ENCODE measurements around the gene PID1. TPM values are rescaled to one million over a fixed set of nuclear protein-coding genes. Genes with fewer than 3 reads are reported as not detected.
"Not testable (repeated sequence)": the region's sequence is repeated elsewhere in the genome, so short reads cannot be mapped to it uniquely, and the experiment has no call there.

PID1 gene
- total RNA-seq, 2 donors from 2014 or later: 39.2 to 51.2 TPM

DNA sequence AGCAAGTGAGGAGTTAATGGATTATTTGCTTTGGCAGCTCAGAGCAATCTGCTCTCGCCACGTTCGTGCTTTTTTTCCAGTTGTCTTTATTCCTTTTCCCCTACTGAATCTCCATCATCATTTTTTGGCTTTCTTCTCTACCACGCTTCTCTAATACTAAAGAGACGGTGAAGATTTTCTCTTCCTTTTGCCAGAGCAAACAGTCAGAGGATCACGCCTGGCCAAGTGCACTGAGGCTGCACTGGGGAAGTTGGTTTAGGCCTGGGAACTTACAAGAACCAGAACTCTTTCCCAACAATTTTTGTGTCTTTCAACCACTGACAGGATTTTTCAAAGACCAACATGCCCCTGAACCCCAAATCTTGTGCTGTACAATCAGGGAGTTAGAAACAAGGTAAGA, 172.3 kb downstream of the PID1 start:
- DNase-seq: no peak
- intact Hi-C loops (cut with DNase I, micrococcal nuclease): no loop called here
- ATAC-seq: no peak

DNA sequence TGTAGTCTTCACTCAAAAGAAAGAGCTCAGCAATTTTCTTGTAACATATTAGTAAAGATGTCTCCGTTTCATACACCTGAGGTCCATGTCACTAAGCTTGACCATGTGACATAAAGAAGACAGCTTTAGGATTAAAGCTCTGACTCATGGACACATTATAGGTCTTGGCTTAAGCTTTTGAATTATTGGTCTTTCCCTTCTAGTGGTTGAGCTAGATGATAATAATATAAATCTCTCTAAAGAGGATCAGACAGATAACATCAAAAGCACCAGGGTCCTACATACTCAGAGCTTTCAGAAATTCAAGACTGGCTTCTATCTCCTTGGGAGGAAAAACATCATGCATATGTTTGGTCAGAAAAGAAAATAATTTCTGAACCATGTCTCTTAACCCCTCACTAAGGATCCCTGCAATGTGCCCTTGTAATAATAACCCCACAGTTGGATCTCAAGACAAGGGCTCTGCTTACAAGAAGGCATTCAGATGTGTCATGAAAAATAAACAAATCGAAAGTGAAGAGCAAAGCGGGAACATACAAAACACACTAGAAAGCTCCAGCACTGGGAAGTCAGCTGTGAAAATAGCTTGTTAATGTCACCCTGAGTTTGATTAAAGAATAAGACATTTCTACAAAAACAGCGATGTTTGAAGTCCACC, 174.5 kb downstream of the PID1 start:
- ATAC-seq (no peak), DNase-seq (no peak)
- intact Hi-C loops (cut with DNase I, micrococcal nuclease): no loop called here

DNA sequence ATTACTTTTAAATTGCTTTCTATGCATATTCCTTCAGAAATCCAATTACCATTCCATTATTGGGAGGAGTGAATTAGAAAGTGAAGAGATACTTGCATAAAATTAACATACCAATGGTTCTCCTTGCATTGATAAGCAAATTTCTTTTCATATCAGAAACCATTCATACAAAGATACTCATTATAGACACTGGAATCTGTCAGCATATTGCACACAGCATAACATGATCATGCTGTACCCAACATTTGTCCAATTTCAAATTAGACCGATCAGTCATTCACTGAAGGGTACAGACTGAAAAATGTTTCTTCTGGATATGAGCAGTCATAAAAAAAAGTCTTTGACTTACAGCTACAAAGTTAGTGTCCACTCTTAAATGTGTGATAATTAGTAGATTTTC, 175.6 kb downstream of the PID1 start:
- DNase-seq: no peak
- ATAC-seq: no peak
- intact Hi-C loops (cut with DNase I, micrococcal nuclease): no loop called here

GRCh38 chr2:229090225-229090624, 180.9 kb downstream of the PID1 start:
- DNase-seq (peak; percentile 15 to 27), ATAC-seq (peak; percentile 83)
- intact Hi-C loops (cut with DNase I, micrococcal nuclease): no loop called here

GRCh38 chr2:229089776-229090175, 181.3 kb downstream of the PID1 start:
- intact Hi-C loops (cut with DNase I, micrococcal nuclease): no loop called here
- ATAC-seq: peak; percentile 71

DNA sequence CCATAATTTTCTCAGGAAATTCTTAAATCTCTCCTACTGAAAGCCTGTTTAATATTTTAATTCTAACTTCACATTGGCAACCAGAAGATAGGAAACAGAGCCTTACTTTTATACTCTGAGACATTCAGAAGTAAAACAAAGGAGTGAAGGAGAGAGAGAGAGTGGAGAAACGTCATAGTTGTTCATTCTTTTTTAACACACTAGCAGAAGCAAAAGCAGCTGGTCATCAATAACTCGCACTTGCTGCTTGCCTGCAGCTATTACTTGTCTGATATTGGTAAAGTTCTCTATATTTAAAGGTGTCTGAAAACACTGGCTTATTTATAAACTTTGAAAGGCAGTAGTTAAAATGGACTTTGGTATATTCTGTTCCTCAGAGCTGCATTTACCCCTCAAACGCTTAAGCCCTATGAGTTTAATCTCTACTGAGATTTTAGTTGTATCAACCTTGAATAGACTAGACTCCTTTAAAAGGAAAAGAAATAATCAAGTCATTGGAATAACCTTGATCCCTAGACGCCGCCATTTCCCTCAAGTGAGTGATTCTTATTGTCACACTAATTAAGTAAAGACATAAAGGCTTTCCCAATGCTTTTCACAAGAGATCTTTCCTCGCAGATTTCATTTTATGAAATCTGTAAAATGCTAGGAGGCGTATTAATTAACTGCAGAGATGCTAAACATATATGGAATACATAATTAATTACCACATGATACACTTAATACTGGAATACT, 182.0 kb downstream of the PID1 start:
- DNase-seq (no peak), ATAC-seq (no peak)
- intact Hi-C loops (cut with DNase I, micrococcal nuclease): no loop called here

More at GRCh38 chr2:229089776-229090175, 181.3 kb downstream of the PID1 start:
- no peak for DNase-seq

GRCh38 chr2:229088517-229088913, 182.6 kb downstream of the PID1 start:
- no peak for ATAC-seq

GRCh38 chr2:229087843-229088516, 183.1 kb downstream of the PID1 start:
- ATAC-seq (no peak), DNase-seq (no peak)
- intact Hi-C loops (cut with DNase I, micrococcal nuclease): no loop called here

More at GRCh38 chr2:229088517-229088913, 182.6 kb downstream of the PID1 start:
- intact Hi-C loops (cut with DNase I, micrococcal nuclease): no loop called here
- DNase-seq: no peak

DNA sequence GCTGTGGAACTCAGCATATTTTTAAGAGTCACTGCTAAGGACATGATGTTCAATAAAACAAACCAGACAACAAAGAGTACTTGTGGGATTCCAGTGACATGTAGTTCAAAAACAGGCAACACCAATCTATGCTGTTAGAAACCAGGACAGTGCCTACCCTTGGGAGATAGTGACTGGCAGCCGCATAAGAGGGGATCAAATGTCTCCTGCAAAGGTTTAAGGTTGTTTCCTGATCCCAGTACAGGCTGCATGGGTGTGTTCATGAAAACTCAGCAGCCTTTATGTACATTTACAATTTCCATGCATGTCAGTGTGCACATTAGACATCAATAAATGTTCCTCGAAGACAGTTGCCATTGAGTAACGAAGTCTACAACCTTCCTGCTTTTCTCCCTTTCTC, 183.8 kb downstream of the PID1 start:
- ATAC-seq (peak; percentile 49), DNase-seq (no peak)
- intact Hi-C loops (cut with DNase I, micrococcal nuclease): no loop called here

DNA sequence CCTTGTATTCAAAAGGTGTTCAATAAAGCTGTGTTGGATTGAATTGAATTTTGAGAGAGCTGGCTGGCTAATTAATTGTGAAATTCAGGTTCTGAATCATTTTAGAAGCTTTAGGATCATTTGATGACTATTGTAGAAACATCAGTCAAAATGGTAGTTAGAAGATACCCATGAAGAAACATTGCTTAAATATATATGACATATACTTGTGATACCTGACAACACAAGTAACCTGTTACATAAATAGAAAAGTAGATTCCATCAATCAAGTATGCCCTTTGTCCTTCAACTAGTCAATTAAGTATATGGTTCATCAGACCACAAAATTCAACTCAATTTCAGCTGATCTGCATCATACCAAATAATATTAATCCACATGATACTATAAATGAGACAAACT, 185.6 kb downstream of the PID1 start:
- intact Hi-C loops (cut with DNase I, micrococcal nuclease): no loop called here
- ATAC-seq: no peak
- no peak for DNase-seq

GRCh38 chr2:229084447-229084846, 186.6 kb downstream of the PID1 start:
- DNase-seq (no peak), ATAC-seq (no peak)
- intact Hi-C loops (cut with DNase I, micrococcal nuclease): no loop called here

DNA sequence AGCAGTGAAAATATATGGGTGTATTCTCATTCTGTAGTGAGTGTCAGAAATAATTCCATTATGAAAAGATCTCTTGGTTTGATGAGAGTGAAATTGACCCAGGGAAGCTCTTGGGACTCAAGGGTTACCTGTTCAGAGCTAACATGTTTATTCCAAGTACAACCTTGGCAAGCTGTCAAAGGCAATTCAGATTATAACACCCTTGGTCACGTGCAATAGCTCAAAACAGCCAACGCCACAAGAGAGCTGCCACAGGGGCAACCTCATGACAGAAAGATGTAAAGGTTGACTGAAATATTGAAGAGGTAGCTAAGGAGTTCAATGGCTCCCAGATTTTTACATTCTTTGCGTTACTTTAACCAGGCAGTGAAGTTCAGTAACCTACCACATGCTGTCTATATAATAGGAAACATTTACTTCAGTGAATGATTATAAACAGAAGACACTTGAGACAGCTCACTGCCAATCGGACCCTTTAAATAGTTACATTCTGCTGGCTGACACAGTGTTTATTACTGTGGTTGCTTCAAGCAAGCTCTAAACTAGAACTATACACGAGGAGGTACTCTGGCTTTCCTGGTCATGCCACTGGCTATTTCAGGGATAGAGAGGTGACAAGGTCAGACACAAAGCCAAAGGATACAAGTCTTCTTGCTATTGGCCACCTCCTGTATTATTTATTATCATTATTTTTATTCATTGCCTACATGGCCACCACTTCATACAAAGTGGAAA, 187.3 kb downstream of the PID1 start:
- intact Hi-C loops (cut with DNase I, micrococcal nuclease): no loop called here
- ATAC-seq (peak; percentile 94), DNase-seq (peak; percentile 27 to 53)

DNA sequence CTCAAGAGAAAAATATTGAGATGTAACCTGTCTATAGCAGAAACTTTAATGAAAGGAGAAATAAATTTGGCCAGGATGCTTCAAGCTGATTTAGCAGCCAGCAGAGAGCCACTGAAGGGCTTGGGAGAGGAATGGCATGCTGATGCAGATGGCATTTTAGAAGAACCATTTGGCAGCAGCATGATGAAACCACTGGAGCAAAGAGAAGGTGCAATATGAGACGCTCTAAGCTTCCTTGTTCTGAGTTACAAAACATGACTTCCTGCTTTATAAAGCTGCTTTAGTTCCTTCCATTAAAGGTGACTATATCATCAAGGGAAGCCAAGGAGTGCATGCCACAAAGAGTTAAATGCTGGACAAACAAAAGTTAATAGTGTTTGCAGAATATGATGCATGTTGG, 189.7 kb downstream of the PID1 start:
- intact Hi-C loops (cut with DNase I, micrococcal nuclease): no loop called here
- ATAC-seq (peak; percentile 61), DNase-seq (no peak)

DNA sequence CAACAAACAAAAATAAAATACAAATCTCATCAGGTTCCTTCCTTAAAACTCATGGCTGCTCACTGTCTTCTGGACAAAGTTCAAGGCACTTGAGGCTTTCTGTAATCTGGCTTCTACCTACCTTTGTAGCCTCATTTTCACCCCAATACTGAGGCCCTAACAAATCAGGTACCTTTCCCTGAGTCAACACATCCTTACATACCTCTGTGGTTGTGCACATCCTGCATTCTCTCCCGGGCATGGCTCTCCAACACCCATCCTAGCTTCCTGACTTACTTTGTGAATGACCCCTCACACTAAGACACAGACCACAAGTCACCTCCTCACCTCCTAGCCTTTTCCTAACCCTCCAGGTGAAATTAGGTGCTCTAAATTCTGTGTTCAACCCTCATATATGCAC, 190.9 kb downstream of the PID1 start:
- intact Hi-C loops (cut with DNase I, micrococcal nuclease): no loop called here
- no peak for DNase-seq
- ATAC-seq: no peak

GRCh38 chr2:229076886-229077285, 194.2 kb downstream of the PID1 start:
- ATAC-seq; intact Hi-C loops (cut with DNase I, micrococcal nuclease); DNase-seq: not testable (repeated sequence)

GRCh38 chr2:229073935-229074334, 197.2 kb downstream of the PID1 start:
- intact Hi-C loops (cut with DNase I, micrococcal nuclease): no loop called here
- ATAC-seq (no peak), DNase-seq (no peak)

GRCh38 chr2:229071292-229071976, 199.7 kb downstream of the PID1 start:
- intact Hi-C loops (cut with DNase I, micrococcal nuclease): no loop called here
- no peak for ATAC-seq

DNA sequence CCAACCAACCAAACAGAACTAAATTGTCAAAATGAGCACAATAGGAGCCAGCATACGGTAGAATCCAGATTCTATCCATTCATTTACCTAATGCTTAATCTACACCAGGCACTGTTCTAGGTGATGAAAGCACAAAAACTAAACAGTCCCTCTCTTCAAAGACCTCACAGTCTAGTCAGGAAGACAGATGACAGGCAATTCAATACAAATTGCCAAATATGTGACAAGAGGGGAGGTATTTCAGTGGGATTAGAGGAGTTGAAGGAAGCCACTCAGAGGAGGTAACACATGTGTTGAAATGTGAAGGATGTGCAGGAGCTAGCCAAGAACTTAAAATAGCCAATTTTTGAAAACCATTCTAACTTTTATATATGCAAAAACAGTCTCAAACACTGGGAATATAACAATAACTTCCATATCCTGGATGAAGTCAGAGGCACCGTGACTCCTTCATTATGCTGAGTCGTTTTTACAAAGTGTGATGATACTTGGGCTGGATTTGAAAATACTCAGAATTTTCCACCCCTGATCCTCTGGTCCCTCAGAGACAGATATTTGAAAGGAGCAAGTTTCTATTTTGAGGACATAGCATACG, 204.9 kb downstream of the PID1 start:
- intact Hi-C loops (cut with DNase I, micrococcal nuclease): no loop called here
- DNase-seq: no peak
- no peak for ATAC-seq

More at GRCh38 chr2:229071292-229071976, 199.7 kb downstream of the PID1 start:
- no peak for DNase-seq

Data from left colon (tissue), 2 donors.